HG03039 (cell line): Measurements from ENCODE around the gene TNFSF13B.
"Not testable (repeated sequence)": the region's sequence is repeated elsewhere in the genome, so short reads cannot be mapped to it uniquely, and the experiment has no call there.

Experiments used
- ATAC-seq: cut with Tn5 transposase; IDR thresholded peaks from one replicate; pipeline ENCODE4 v1.9.1; 2021; ENCODE audit warnings: mild to moderate bottlenecking, moderate library complexity; ENCODE audit not compliant: unreplicated experiment

The TNFSF13B gene

GRCh38 chr13:108269601-108270328 lies at the start of gene TNFSF13B:
TSS of gene TNFSF13B (plus strand) at chr13:108269718. CDS start at chr13:108269896, 178 bp downstream.
- peak; percentile 55 for ATAC-seq

GRCh38 chr13:108220041-108220440 lies 49.5 kb upstream of the TNFSF13B start:
- ATAC-seq: no peak

- ATAC-seq: no peak
These were observed 45.6 kb upstream of the TNFSF13B start for GRCh38 chr13:108223687-108224503.

GRCh38 chr13:108225440-108225839 lies 44.1 kb upstream of the TNFSF13B start:
- ATAC-seq: peak; percentile 58

- no peak for ATAC-seq
These were observed 43.3 kb upstream of the TNFSF13B start for GRCh38 chr13:108226184-108226583.

GRCh38 chr13:108227651-108228272 lies 41.8 kb upstream of the TNFSF13B start:
- ATAC-seq: no peak

GRCh38 chr13:108230377-108230776 lies 39.1 kb upstream of the TNFSF13B start:
- ATAC-seq: no peak

GRCh38 chr13:108249150-108249549 lies 20.4 kb upstream of the TNFSF13B start:
- peak; percentile 68 for ATAC-seq

GRCh38 chr13:108257248-108257647 lies 12.3 kb upstream of the TNFSF13B start:
- ATAC-seq: no peak

GRCh38 chr13:108263621-108264355 lies 5.7 kb upstream of the TNFSF13B start:
- ATAC-seq: no peak

- no peak for ATAC-seq
These were observed 3.1 kb upstream of the TNFSF13B start for GRCh38 chr13:108266321-108266990.

GRCh38 chr13:108267347-108267746 lies 2.2 kb upstream of the TNFSF13B start:
- ATAC-seq: no peak

- not testable (repeated sequence) for ATAC-seq
These were observed 1.7 kb upstream of the TNFSF13B start for GRCh38 chr13:108267855-108268254.

GRCh38 chr13:108268466-108269112 lies 929 bp upstream of the TNFSF13B start:
- ATAC-seq: peak; percentile 22

GRCh38 chr13:108270442-108270841 lies 924 bp downstream of the TNFSF13B start:
- peak; percentile 1 for ATAC-seq

- ATAC-seq: no peak
These were observed 2.8 kb downstream of the TNFSF13B start for GRCh38 chr13:108272333-108272732.

- no peak for ATAC-seq
These were observed 4.1 kb downstream of the TNFSF13B start for GRCh38 chr13:108273429-108274118.

GRCh38 chr13:108274718-108275117 lies 5.2 kb downstream of the TNFSF13B start:
- ATAC-seq: no peak

GRCh38 chr13:108276060-108276459 lies 6.5 kb downstream of the TNFSF13B start:
- ATAC-seq: no peak
